GM19463 (cell line): ENCODE measurements around the gene SARNP.
"Not testable (repeated sequence)": the region's sequence is repeated elsewhere in the genome, so short reads cannot be mapped to it uniquely, and the experiment has no call there.

Source experiments
- ATAC-seq: cut with Tn5 transposase; IDR thresholded peaks from one replicate; pipeline ENCODE4 v1.9.1; 2021; ENCODE audit warnings: mild to moderate bottlenecking, moderate library complexity; ENCODE audit not compliant: unreplicated experiment

Gene SARNP

GRCh38 chr12:55839345-55840140, 22.0 kb upstream of the SARNP start:
- ATAC-seq: no peak

GRCh38 chr12:55838361-55838760, 20.8 kb upstream of the SARNP start:
- no peak for ATAC-seq

- ATAC-seq: not testable (repeated sequence)
Observed at GRCh38 chr12:55834400-55834799, 16.9 kb upstream of the SARNP start.

GRCh38 chr12:55833056-55833455, 15.5 kb upstream of the SARNP start:
- no peak for ATAC-seq

GRCh38 chr12:55831447-55831815, 13.9 kb upstream of the SARNP start:
- no peak for ATAC-seq

- no peak for ATAC-seq
Observed at GRCh38 chr12:55830601-55831446, 13.3 kb upstream of the SARNP start.

- peak; percentile 9 for ATAC-seq
Observed at GRCh38 chr12:55829967-55830600, 12.6 kb upstream of the SARNP start.

- no peak for ATAC-seq
Observed at GRCh38 chr12:55828357-55828756, 10.8 kb upstream of the SARNP start.

GRCh38 chr12:55827806-55828205, 10.3 kb upstream of the SARNP start:
- no peak for ATAC-seq

GRCh38 chr12:55824726-55825125, 7.2 kb upstream of the SARNP start:
- ATAC-seq: no peak

GRCh38 chr12:55823419-55823818, 5.9 kb upstream of the SARNP start:
- ATAC-seq: no peak

GRCh38 chr12:55822228-55822627, 4.7 kb upstream of the SARNP start:
- ATAC-seq: no peak

- no peak for ATAC-seq
Observed at GRCh38 chr12:55820679-55821078, 3.2 kb upstream of the SARNP start.

GRCh38 chr12:55818886-55819285, 1.4 kb upstream of the SARNP start:
- no peak for ATAC-seq

- ATAC-seq: peak; percentile 24
Observed at GRCh38 chr12:55818140-55818728, 710 bp upstream of the SARNP start.

- ATAC-seq: no peak
Observed at GRCh38 chr12:55816881-55817344, 611 bp downstream of the SARNP start.

- ATAC-seq: no peak
Observed at GRCh38 chr12:55815473-55815872, 2.1 kb downstream of the SARNP start.

- no peak for ATAC-seq
Observed at GRCh38 chr12:55814257-55814656, 3.3 kb downstream of the SARNP start.

- ATAC-seq: no peak
Observed at GRCh38 chr12:55812088-55812487, 5.4 kb downstream of the SARNP start.

GRCh38 chr12:55809274-55809673, 8.2 kb downstream of the SARNP start:
- ATAC-seq: no peak

- no peak for ATAC-seq
Observed at GRCh38 chr12:55806982-55807381, 10.5 kb downstream of the SARNP start.
